Measurements from ENCODE around the gene CCDC47.

GRCh38 chr17:63805591-63805990 lies 32.2 kb upstream of the CCDC47 start:
- TF ChIP-seq ZNF521 (tag by site-specific recombination; IDR thresholded peaks at IDR 0.05) (no peak), CTCF (tag by site-specific recombination; IDR thresholded peaks at IDR 0.05) (no peak), REST (tag by site-specific recombination; IDR thresholded peaks at IDR 0.05) (no peak), SALL2 (tag by site-specific recombination; IDR thresholded peaks at IDR 0.05; ENCODE audit: borderline replicate concordance) (no peak), ZNF768 (tag by site-specific recombination; IDR thresholded peaks at IDR 0.05) (no peak), ZNF701 (tag by site-specific recombination; IDR thresholded peaks at IDR 0.05) (no peak), ZNF274 (IDR thresholded peaks at IDR 0.05; ENCODE audit: low read length) (no peak), ZNF274 (tag by site-specific recombination; IDR thresholded peaks at IDR 0.05; ENCODE audit: borderline replicate concordance) (no peak), GLI4 (tag by site-specific recombination; IDR thresholded peaks at IDR 0.05) (no peak), KLF1 (tag by site-specific recombination; IDR thresholded peaks at IDR 0.05) (no peak), ZBTB11 (tag by site-specific recombination; conservative IDR thresholded peaks at IDR 0.05; ENCODE audit: low read depth) (no peak), ZBTB49 (tag by site-specific recombination; IDR thresholded peaks at IDR 0.05; ENCODE audit: low read depth) (no peak), ZNF362 (tag by site-specific recombination; IDR thresholded peaks at IDR 0.05) (no peak), ZNF157 (tag by site-specific recombination; IDR thresholded peaks at IDR 0.05) (no peak), ZNF830 (tag by site-specific recombination; IDR thresholded peaks at IDR 0.05; ENCODE audit: low read depth) (no peak)
